GM23338 (cell line): ENCODE results near the gene KCNIP2. TPM values are rescaled to one million over a fixed set of nuclear protein-coding genes. Genes with fewer than 3 reads are reported as not detected.

Experiments used
- ATAC-seq: fragments of 200-7000 bp; cut with Tn5 transposase; 3 replicates; pipeline ENCODE4 v1.9.1; 2020
- DNase-seq: peaks from one replicate; pipeline ENCODE4 v3.0.0-alpha.2; 2015; ENCODE audit warnings: low spot score
- H2AFZ ChIP-seq: fragments of 200-600 bp; sonication (generic); 2 replicates; pipeline ENCODE4 v1.8.0; 2016; ENCODE audit warnings: antibody characterized with exemption, mild to moderate bottlenecking, moderate library complexity
- H3F3A ChIP-seq: fragments of 200-600 bp; sonication (generic); replicated peaks from 2 replicates; pipeline ENCODE4 v1.8.0; 2017; ENCODE audit warnings: antibody characterized with exemption, mixed run types, low read depth
- H3K27ac ChIP-seq: fragments of 200-600 bp; sonication (generic); 2 replicates; pipeline ENCODE4 v1.6.1; 2016; ENCODE audit warnings: low read depth
- H3K27me3 ChIP-seq: fragments of 200-600 bp; sonication (generic); 2 replicates; pipeline ENCODE4 v1.8.0; 2016; ENCODE audit warnings: mild to moderate bottlenecking, mixed run types, moderate library complexity; ENCODE audit not compliant: insufficient read depth
- H3K36me3 ChIP-seq: fragments of 200-600 bp; sonication (generic); 2 replicates; pipeline ENCODE4 v1.8.0; 2016; ENCODE audit warnings: mild to moderate bottlenecking; ENCODE audit not compliant: insufficient read depth
- H3K4me1 ChIP-seq: fragments of 200-600 bp; sonication (generic); 2 replicates; pipeline ENCODE4 v1.8.0; 2016; ENCODE audit warnings: mild to moderate bottlenecking, moderate library complexity; ENCODE audit not compliant: insufficient read depth
- H3K4me2 ChIP-seq: fragments of 200-600 bp; sonication (generic); 2 replicates; pipeline ENCODE4 v1.7.1; 2017; ENCODE audit warnings: mixed run types
- H3K4me3 ChIP-seq: fragments of 200-600 bp; sonication (generic); 2 replicates; pipeline ENCODE4 v1.6.1; 2016; ENCODE audit warnings: mixed run types
- H3K79me2 ChIP-seq: fragments of 200-600 bp; sonication (generic); replicated peaks from 2 replicates; pipeline ENCODE4 v1.8.0; 2017; ENCODE audit warnings: mild to moderate bottlenecking; ENCODE audit not compliant: insufficient read depth
- H3K9me2 ChIP-seq: fragments of 200-600 bp; sonication (generic); 2 replicates; pipeline ENCODE4 v1.8.0; 2017; ENCODE audit not compliant: insufficient read depth
- H4K20me1 ChIP-seq: fragments of 200-600 bp; sonication (generic); replicated peaks from 2 replicates; pipeline ENCODE4 v1.8.0; 2017; ENCODE audit warnings: mild to moderate bottlenecking; ENCODE audit not compliant: insufficient read depth
- H3K27ac Mint-ChIP-seq: 2 replicates; pipeline ENCODE4 v1.8.0; 2020; ENCODE audit warnings: inconsistent platforms, mild to moderate bottlenecking, moderate library complexity, mixed read lengths
- H3K27me3 Mint-ChIP-seq: 3 replicates; pipeline ENCODE4 v1.8.0; 2022; ENCODE audit warnings: low read depth, mild to moderate bottlenecking, moderate library complexity, mixed read lengths, inconsistent platforms; ENCODE audit not compliant: insufficient read depth, poor library complexity
- H3K36me3 Mint-ChIP-seq: 3 replicates; pipeline ENCODE4 v1.8.0; 2021; ENCODE audit warnings: low read depth, mild to moderate bottlenecking, inconsistent platforms, moderate library complexity, mixed read lengths
- H3K4me1 Mint-ChIP-seq: 3 replicates; pipeline ENCODE4 v1.8.0; 2020; ENCODE audit warnings: mild to moderate bottlenecking, inconsistent platforms, mixed read lengths
- H3K4me3 Mint-ChIP-seq: 3 replicates; pipeline ENCODE4 v1.8.0; 2021; ENCODE audit warnings: moderate library complexity, mild to moderate bottlenecking, inconsistent platforms, mixed read lengths
- H3K9me3 Mint-ChIP-seq: 3 replicates; pipeline ENCODE4 v1.8.0; 2020; ENCODE audit warnings: moderate library complexity, mild to moderate bottlenecking, inconsistent platforms, mixed read lengths
- CREB1 ChIP-seq: fragments of 250-450 bp; sonication (Bioruptor Pico); IDR thresholded peaks from 2 replicates; pipeline ENCODE4 v1.5.0; 2020; ENCODE audit warnings: low read depth, mild to moderate bottlenecking, moderate library complexity
- CTCF ChIP-seq, 2 experiments: fragments of 200-600 bp in 1 of 2; sonication (generic) in 1 of 2; conservative IDR thresholded peaks; 2 replicates each; pipeline versions ENCODE4 v1.5.1 to v1.6.1; 2016 to 2017; ENCODE audit warnings: antibody characterized with exemption in 2 of 2, low read depth in 2 of 2, mild to moderate bottlenecking in 2 of 2, moderate library complexity in 1 of 2
- ETS1 ChIP-seq: IDR thresholded peaks from 2 replicates; pipeline ENCODE4 v1.6.1; 2016; ENCODE audit warnings: antibody characterized with exemption
- EZH2 ChIP-seq: fragments of 200-600 bp; sonication (generic); IDR thresholded peaks from one replicate; pipeline ENCODE4 v1.8.0; 2017; ENCODE audit warnings: antibody characterized with exemption, mild to moderate bottlenecking, low read depth; ENCODE audit not compliant: unreplicated experiment
- EZH2phosphoT487 ChIP-seq: fragments of 200-600 bp; sonication (generic); IDR thresholded peaks from one replicate; pipeline ENCODE4 v1.8.1; 2018; ENCODE audit warnings: antibody characterized with exemption; ENCODE audit not compliant: unreplicated experiment
- JUNB ChIP-seq: IDR thresholded peaks from one replicate; pipeline ENCODE4 v1.6.1; 2016; ENCODE audit warnings: antibody characterized with exemption; ENCODE audit not compliant: unreplicated experiment
- NANOG ChIP-seq: IDR thresholded peaks from 2 replicates; pipeline ENCODE4 v1.6.1; 2016; ENCODE audit warnings: antibody characterized with exemption, borderline replicate concordance
- POLR2AphosphoS5 ChIP-seq: IDR thresholded peaks from 2 replicates; pipeline ENCODE4 v1.6.1; 2016; ENCODE audit warnings: antibody characterized with exemption, low read depth
- REST ChIP-seq: IDR thresholded peaks from one replicate; pipeline ENCODE4 v1.6.1; 2018; ENCODE audit warnings: antibody characterized with exemption; ENCODE audit not compliant: unreplicated experiment
- STAT1 ChIP-seq: IDR thresholded peaks from one replicate; pipeline ENCODE4 v1.6.1; 2016; ENCODE audit warnings: antibody characterized with exemption; ENCODE audit not compliant: unreplicated experiment
- ZNF114 ChIP-seq: fragments of 250-450 bp; sonication (Bioruptor Pico); IDR thresholded peaks from 2 replicates; pipeline ENCODE4 v1.5.0; 2020; ENCODE audit warnings: mild to moderate bottlenecking, moderate library complexity
- ZNF331 ChIP-seq: fragments of 250-450 bp; sonication (Bioruptor Pico); IDR thresholded peaks from 2 replicates; pipeline ENCODE4 v1.5.0; 2020; ENCODE audit warnings: low read depth, mild to moderate bottlenecking, moderate library complexity
- ZNF462 ChIP-seq: fragments of 250-450 bp; sonication (Bioruptor Pico); IDR thresholded peaks from 2 replicates; pipeline ENCODE4 v1.5.0; 2020; ENCODE audit warnings: mild to moderate bottlenecking, moderate library complexity
- polyA plus RNA-seq: library from polyadenylated mRNA; unstranded; fragments of >200 nt; fragmentation: Nextera tagmentation; extraction: Ambion mirVana; gene quantifications from 2 replicates; pipeline ENCODE4 v1.2.1, GENCODE V29; 2016
- total RNA-seq: library from RNA; depleted of rRNA; stranded (reverse); fragments of >200 nt; shearing (Covaris generic); gene quantifications from 2 replicates; pipeline ENCODE4 v1.2.3, GENCODE V29; 2014

Gene KCNIP2
- total and polyA plus RNA-seq, 2 experiments from 2014 or later: 2.2 to 2.6 TPM

GRCh38 chr10:101785801-101786200, 57.8 kb downstream of the KCNIP2 start:
- Histone ChIP-seq H3K4me1 (peaks cover 27% of the 10 kb centered on the region), H3F3A (peaks cover 22% of the 10 kb centered on the region), H3K27ac (no peak overlapping the region), H3K36me3 (peaks cover 35% of the 10 kb centered on the region), H3K4me2 (no peak overlapping the region), H3K27me3 (no peaks in the 10 kb centered on the region), H3K9me2 (no peaks in the 10 kb centered on the region), H2AFZ (no peak overlapping the region), H3K4me3 (no peak overlapping the region), H3K79me2 (peaks cover 11% of the 10 kb centered on the region), H4K20me1 (0 out of 2 replicates have a peak, but pooled peaks cover 12% of the 10 kb centered on the region)
- Mint-ChIP-seq H3K9me3 (no peaks in the 10 kb centered on the region; the same call in 2 of the 3 replicates), H3K27ac (no peak overlapping the region), H3K4me3 (no peak overlapping the region), H3K36me3 (peaks cover 48% of the 10 kb centered on the region), H3K4me1 (peaks cover 27% of the 10 kb centered on the region), H3K27me3 (peaks cover 8% of the 10 kb centered on the region)
- DNase-seq (no peak), ATAC-seq (no peak)
- no peak for TF ChIP-seq CTCF (conservative IDR thresholded peaks at IDR 0.05; ENCODE audit: low read depth in 2 of 2)
- TF ChIP-seq ETS1: no peak
- TF ChIP-seq EZH2: no peak
- TF ChIP-seq ZNF331 (CRISPR knock-in tag): no peak
- no peak for TF ChIP-seq JUNB
- TF ChIP-seq ZNF462 (CRISPR knock-in tag): no peak
- no peak for TF ChIP-seq EZH2phosphoT487
- TF ChIP-seq NANOG: no peak
- TF ChIP-seq CREB1 (CRISPR knock-in tag): no peak
- no peak for TF ChIP-seq POLR2AphosphoS5
- TF ChIP-seq STAT1: no peak
- no peak for TF ChIP-seq REST
- TF ChIP-seq ZNF114 (CRISPR knock-in tag): no peak
